K562 (cell line): ENCODE measurements around the gene SLC23A2.

ENCODE experiments used
- AFF4 ChIP-seq: sonication (generic); formaldehyde crosslinking; IDR thresholded peaks from 2 replicates; pipeline ENCODE4 v1.8.0; 2023; ENCODE audit warnings: mild to moderate bottlenecking, missing genetic modification reagents
- CREB1 ChIP-seq, 2 experiments: sonication (generic) in 1 of 2; formaldehyde crosslinking in 1 of 2; IDR thresholded peaks; 2 replicates each; pipeline versions ENCODE4 v1.6.1 to v1.8.0; 2012 to 2022; ENCODE audit warnings: inconsistent platforms in 1 of 2, mild to moderate bottlenecking in 1 of 2, missing genetic modification reagents in 1 of 2, moderate library complexity in 1 of 2
- EZH2 ChIP-seq: IDR thresholded peaks from 2 replicates; pipeline ENCODE4 v1.6.1; 2012; ENCODE audit warnings: low read depth, mild to moderate bottlenecking, inconsistent platforms, low read length, borderline replicate concordance
- GTF3C2 ChIP-seq: IDR thresholded peaks from 3 replicates; pipeline ENCODE4 v1.6.1; 2011; ENCODE audit warnings: borderline replicate concordance, mild to moderate bottlenecking, moderate library complexity; ENCODE audit not compliant: insufficient read length; ENCODE audit errors: extremely low read depth
- HIVEP1 ChIP-seq: fragments of 250-450 bp; sonication (Bioruptor Pico); IDR thresholded peaks from 2 replicates; pipeline ENCODE4 v1.4.0; 2020; ENCODE audit warnings: mild to moderate bottlenecking
- RNF2 ChIP-seq: sonication (generic); IDR thresholded peaks from 2 replicates; pipeline ENCODE4 v1.6.1; 2016
- SP2 ChIP-seq: IDR thresholded peaks from 2 replicates; pipeline ENCODE4 v1.6.1; 2011; ENCODE audit warnings: mild to moderate bottlenecking, low read depth, low read length, moderate library complexity; ENCODE audit not compliant: poor library complexity, severe bottlenecking; ENCODE audit errors: extremely low read depth
- ZNF146 ChIP-seq: IDR thresholded peaks from one replicate; pipeline ENCODE4 v1.6.1; 2018; ENCODE audit warnings: missing compliant biosample characterization; ENCODE audit not compliant: unreplicated experiment
- TF ChIP-seq, protein P1 (sequence below), 3 experiments: IDR thresholded peaks in 2 of 3; conservative IDR thresholded peaks in 1 of 3; 2 replicates each; pipeline ENCODE4 v1.5.1; 2011 to 2012; ENCODE audit warnings: low read length in 3 of 3, mild to moderate bottlenecking in 3 of 3, control low read depth in 2 of 3, improper control_type of control experiment in 1 of 3, inconsistent platforms in 1 of 3, low read depth in 1 of 3, mixed read lengths in 1 of 3, moderate library complexity in 1 of 3; ENCODE audit not compliant: insufficient read depth in 2 of 3

- TF ChIP-seq EZH2, result no peak
- no peak for TF ChIP-seq GTF3C2
- TF ChIP-seq, protein P1, sequence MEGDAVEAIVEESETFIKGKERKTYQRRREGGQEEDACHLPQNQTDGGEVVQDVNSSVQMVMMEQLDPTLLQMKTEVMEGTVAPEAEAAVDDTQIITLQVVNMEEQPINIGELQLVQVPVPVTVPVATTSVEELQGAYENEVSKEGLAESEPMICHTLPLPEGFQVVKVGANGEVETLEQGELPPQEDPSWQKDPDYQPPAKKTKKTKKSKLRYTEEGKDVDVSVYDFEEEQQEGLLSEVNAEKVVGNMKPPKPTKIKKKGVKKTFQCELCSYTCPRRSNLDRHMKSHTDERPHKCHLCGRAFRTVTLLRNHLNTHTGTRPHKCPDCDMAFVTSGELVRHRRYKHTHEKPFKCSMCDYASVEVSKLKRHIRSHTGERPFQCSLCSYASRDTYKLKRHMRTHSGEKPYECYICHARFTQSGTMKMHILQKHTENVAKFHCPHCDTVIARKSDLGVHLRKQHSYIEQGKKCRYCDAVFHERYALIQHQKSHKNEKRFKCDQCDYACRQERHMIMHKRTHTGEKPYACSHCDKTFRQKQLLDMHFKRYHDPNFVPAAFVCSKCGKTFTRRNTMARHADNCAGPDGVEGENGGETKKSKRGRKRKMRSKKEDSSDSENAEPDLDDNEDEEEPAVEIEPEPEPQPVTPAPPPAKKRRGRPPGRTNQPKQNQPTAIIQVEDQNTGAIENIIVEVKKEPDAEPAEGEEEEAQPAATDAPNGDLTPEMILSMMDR (IDR thresholded peaks at IDR 0.05 in 2 of 3, conservative IDR thresholded peaks at IDR 0.05 in 1 of 3; ENCODE audit: insufficient read depth in 2 of 3, low read depth in 1 of 3, low read length in 3 of 3), result no peak
- no peak for TF ChIP-seq RNF2
- no peak for TF ChIP-seq AFF4
- TF ChIP-seq SP2, result no peak
- TF ChIP-seq CREB1 (IDR thresholded peaks at IDR 0.05), result no peak
- TF ChIP-seq CREB1 (CRISPR knock-in tag; IDR thresholded peaks at IDR 0.05), result no peak
- TF ChIP-seq ZNF146 (CRISPR knock-in tag), result no peak
- TF ChIP-seq HIVEP1 (CRISPR knock-in tag), result no peak
Measured at GRCh38 chr20:4813863-4814695, 187.2 kb downstream of the SLC23A2 start.
